ENCODE results near the gene SNX3.

Gene SNX3

DNA sequence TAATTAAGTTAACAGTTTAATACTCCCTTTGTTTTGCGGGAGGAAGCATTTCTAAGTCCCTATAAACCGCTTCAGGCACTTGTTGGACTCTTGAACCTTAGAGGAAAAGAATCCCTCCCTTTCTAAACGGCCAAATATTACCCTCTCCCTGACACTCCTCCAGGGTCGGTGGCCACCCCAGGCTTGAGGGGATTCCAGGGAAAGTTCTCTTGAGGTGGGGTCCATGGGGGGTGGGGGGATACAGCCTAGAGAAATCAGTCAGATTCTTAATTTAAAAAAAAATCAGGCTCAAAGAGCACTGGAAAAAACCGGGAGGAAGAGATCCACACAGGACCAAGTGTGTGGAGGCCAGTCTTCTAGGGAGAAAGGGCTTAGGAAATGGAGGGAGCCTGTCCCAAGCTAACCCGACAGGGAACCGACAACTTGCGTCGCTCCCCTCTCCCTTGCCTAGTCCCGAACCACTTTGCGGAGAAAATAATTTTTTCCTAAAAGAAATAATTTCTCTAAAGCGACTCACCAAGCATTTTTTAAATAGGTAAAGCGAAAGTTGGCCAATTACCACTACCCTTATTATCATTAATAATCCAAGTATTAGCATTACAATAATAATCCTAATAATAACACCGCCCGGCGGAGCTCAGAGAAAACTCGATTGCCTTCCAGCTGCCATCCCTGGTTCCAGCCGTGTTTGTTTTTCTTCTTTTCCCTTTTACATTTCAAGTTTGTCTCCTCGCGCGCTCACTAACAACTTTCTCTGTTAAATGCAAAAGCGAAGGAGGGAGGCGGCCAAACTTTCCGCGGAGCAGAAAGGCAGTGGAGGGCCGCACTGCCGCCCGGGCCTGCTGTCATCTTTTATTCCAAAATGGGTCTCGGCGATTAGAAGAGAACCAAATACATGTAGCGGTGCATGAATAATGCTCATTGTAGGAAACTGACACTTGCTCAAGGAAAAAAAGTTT is 90.2 kb downstream of the SNX3 start:
- DNase-seq (ENCODE audit: low read depth), result no peak

DNA sequence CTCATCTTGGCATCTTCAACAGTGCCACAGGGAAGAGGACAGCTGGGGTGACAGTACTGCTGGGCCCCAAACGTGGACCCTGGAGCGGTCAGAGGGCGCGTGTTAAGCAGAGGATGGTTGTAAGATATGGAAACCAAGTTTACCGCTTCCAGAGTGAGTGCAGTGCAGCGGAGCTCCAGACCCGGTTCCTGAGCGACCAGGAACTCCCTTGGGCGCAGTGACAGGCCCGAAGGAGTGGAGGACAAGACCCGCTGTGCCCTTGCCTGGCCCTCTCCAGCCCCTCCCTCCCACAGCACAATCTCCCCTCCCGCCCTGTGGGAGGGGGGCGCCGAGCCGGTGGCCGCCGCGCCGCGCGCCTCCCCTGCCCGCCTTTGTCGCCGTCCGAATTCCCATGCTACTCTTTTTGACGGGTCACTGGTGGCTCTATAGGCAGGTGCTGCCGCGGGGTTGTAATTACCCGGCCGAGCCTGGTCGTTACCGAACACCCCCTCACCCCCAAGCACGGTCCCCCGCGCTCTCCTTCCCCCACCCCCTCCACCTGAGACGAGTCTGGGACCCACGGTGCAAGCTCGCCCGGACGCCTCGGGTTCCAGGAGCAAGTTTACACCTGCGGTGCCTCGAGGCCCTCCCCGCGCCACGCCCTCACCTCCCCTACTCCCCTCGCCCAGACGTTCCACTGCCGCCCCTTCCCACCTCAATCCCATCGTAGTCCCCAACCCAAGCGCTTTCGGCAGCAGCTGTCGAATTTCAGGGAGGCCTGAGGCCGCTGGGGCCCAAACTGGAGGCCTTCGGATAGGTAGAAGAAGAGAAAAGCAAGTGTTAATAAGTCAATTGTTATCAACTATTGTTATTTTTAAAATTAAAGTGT is 91.1 kb downstream of the SNX3 start:
- no peak for DNase-seq (ENCODE audit: low read depth)

DNA sequence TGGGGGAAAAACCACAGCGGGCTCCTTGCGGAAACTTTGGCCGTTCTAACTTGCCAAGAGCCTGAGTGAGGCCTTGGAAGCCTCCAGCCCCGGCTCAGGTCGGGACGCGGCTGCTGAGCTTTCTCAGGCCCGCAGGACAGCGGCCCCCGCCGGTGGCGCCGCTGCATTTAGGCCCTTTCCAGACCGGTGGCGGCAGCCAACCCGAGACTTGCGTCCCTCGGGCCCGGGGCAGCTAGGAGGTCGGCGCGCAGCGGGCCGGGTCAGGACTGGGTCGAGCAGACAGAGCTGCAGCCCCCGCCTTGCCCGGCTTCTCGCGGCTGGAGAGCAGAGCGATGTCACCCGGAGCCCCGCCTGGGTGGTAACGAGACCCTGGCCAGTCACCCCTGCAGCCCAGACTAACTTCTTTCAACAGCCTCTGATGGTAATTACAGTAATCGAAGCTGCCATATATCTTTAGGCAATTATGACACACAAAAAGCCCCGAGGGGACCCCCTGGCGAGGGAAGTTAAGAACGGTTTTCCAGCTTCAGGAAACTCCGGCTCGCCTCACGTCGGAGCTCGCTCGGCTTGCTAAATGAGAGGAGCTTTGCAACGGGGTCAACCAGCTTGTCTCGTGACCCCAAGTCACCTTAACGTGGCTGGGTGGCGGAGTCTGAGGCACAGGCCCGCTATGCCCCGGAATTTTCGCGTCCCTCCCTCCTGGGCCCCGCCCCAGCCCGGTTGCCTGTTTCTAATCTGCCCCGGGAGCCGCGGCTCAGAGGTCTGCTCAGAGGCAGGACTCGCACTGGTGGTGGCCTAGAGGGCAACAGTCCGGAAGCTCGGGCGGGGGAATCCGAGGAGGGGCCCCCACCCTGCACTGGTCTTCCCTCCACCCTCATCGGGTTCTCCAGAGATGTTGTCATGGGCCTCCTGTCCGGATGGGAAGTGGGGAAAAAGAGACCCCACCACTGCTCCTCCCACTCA is 92.1 kb downstream of the SNX3 start:
- no peak for DNase-seq (ENCODE audit: low read depth)

DNA sequence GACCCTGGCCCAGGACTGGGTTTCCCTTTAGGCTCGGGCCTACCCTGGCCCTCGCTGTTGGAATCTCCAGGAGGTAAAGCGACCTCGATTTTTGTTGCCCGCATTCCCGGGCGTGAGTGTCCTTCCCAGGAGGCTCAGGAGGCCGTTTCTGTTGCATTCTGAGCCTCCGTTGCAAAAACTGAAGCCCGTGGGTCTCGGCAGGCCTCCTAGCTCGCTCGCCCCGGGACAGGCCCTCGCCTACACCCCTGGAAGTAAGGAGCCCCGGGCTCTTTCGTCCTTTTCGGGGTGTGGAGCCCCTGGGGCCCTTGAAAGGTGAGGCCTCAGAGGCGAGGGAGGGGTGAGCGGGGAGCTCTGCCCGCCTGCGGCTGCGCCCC is 92.8 kb downstream of the SNX3 start:
- no peak for DNase-seq (ENCODE audit: low read depth)

DNA sequence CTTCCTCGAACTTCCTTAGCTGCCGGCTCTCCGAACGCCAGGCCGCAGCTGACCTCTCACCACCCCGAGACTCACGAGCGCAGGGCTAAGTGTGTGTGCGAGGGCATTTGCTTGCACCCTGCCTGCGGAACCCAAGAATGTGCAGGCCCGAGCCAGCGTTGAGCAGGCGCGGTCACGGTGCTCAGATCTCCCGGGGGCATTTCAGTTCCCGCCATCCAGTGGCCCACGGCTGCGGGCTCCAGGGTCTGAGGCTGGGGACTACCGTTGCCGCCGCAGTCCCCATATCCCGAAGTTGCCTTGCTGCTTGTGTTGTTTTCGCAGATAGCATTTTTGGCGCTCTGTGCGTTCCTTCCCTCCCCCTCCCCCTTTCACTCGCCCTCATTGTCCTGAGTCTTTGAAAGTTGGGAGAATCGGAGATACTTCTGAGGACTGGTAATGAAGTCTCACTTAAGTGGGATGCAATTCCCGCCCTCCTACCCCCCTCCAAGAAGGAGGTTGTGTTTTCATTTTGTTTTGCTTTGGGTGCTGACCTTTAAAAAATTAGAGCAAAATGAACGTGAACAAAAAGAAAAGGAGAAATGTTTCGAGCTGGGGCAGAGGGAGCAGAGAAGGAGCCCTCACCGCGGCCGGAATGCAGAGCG is 93.3 kb downstream of the SNX3 start:
- no peak for DNase-seq (ENCODE audit: low read depth)

DNA sequence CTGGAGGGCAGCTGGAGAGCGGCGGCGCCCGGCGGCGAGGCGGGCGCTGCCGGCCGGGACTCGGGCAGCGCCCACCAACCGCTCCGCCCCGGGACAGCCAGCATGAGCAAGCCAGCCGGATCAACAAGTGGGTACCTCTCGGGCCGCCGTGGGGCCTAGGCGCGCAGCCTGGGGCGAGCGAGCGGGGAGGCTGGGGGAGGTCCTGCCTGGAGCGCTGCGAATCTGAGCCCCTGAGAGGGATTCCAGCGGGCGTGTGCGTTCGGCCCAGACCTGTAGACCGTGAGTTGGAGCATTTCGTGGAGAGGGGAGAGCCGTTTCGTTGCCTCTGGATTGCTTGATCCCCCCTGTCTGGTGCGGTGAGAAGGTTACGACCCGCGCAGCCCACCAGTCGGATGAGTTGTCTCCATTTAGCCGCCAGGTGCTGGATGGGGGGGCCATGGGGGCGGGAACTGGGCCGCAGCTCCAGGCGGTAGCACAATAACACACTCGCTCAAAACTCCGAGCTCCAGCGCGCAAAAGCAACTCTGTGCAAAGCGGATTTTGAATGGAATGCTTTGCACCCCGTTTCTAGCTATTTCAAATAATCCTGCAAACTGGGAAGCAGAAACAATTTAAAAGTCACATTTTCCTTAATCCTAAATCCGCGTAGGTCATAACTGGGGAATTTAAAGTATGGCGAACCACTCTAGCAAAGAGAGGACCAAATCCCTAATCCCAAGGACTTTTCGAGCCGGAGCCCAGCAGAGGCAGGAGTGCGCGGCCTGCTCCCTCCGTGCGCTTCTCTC is 94.0 kb downstream of the SNX3 start:
- no peak for DNase-seq (ENCODE audit: low read depth)

DNA sequence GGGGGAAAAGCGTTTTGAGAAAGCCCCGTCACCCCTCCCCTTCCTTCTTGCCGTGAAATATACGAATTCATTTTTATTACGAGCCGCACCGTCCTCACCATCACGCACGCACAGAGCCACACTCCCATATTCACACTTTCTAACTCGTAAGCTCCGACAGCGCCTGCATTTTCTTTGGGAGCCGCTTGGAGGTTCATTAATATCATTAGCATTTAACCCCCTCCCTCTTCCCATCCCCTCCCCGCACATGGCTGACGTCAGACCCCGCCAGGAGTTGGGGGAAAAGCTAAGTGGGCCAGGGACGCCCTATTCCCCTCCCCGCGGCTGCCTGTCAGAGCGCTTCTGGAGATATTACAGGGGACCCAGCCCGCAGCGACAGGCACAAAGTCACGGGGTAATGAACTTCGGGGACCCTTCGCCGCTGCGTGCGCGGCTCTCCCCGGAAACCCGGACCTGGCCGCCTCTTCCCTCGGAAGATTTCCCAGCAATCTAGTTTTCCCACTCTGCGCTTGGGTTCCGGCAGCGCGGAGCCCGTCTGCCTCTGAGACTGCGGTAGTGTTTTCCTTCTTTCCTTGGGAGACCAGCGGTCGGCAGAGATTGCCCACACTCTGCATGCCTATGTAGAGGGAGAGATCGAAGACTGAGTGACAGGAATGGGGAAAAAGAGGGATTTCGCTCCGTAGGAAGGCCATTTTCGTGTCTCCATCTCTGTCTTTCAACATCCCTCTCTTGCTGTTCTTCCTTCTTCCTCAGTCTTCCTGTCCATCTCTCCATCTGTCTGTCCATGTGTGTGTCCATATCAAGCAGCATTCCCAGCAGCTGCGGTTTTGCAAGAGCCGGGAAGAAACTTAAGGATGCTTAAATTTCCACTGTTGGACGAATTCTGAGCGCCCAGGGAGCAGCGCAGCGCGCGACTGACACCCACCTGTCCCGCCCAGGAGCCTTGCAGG is 94.9 kb downstream of the SNX3 start, which contains the start of gene NR2E1:
Gene NR2E1, plus strand, starts transcription at position 309 of the 950 bp plus-strand sequence. CDS start 744 bp downstream, outside the sequence.
- no peak for DNase-seq (ENCODE audit: low read depth)

DNA sequence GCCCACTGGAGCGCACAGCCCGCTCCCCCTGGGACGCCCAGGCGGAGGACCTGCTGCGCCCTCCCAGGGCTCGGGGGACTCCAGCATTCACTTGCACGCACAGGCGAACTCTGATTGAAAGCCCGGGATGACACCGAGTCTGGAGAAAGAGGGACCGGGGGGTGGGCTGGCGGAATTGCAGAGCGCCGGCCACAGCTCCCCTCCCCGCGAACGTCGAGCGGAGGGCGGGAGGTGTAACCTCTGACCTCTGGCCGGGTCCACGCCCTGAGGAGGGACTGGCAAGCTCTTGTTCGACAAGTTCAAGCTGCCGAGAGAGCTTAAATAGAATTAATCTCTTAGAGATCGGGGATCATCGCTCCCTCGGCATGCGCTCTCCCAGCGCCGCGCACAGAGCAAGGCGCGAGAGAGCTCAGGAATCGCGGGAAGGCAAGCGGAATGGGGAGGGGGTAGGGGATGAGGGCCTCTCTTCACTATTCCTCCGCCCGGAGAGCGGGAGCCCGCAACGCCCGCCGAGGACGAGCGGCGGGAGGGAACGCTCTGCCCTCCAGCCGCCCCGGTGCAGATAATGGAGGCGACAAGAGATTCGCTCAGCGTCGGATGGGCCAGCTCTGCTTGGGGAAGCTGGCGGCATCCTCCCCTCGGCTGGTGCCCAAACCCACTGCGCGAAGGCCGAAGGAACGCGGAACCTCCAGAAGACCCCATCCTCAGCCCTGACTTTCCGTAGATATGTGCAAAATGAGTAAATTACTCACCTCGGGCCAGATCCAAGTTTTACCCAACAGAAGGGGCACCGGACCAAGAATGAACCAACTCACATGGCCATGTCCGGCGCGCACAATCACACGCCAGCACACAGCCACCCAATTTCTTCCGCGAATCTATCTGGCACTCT is 95.8 kb downstream of the SNX3 start:
- DNase-seq (ENCODE audit: low read depth), result no peak

DNA sequence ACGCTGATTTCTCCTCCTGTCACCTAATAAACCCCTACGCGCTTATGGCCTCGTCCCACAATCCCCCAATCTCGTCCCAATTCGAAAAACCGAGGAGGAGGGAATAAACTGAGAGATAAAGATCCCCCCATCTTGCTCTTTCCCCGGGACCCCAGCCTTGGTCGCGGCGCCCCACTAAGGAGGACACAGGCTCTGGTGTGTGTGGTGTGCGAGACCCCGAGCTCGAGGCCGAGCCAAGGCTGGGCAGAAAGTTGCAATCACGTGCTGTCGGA is 96.4 kb downstream of the SNX3 start:
- DNase-seq (ENCODE audit: low read depth), result no peak

DNA sequence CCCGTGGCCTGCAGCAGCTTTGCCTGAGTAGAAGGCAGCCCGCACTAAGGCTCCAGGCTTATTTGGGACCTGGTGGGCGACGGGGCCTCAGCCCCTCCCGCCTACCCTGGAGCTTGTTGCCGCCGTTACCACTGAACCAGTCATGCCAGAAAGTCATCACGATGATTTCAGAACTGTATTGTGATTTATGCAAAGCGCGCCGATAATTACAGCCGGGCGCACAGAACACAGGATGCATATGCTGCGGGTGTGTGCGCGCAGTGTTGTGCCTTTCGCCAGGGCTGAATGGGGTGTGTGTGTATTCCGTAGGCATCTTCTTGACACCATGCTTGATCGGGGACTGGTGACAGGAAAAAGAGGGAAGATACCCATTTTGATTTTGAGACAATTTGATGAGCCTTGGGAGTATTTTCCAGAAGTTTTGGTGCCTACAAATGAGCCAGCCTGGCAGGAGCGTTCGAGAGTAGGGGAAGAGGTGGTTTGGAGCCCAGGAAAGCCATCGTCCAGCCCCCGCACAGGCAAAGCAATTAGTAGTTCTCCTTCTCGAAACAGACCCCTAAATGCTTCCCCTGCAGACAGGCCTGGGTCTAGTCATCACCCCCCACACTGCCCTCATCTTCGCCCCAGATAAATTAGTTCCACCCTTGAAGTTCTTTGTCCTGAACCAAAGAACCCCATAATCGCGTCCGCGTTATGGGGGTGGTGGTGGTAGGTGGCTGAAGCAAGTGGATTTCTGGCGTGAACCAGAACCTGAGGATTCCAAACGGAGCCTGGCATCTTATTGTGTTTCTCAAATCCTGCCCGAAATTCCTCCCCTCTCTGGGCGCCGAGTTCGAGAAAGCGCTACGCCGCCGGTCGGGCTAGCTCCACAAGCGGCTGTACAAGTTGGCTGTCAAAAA is 96.9 kb downstream of the SNX3 start:
- no peak for DNase-seq (ENCODE audit: low read depth)

DNA sequence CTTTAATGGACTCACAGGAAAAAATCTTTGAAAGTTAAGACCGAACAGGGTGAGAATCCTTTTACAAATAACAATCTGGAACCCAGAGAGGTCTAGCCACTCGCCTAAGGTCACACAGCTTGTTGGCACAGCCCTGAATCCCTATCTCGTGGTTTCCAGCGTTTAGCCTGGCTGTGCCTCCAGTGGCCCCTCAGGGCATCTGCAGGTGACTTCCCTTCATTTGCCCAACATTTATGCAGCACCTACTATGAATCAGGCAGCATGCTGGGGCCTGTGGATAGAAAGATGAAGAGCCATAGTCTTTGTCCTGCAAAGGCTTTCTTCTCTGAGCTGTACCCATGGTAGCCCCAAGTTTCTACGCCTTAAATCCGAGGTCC is 97.6 kb downstream of the SNX3 start:
- no peak for DNase-seq (ENCODE audit: low read depth)

DNA sequence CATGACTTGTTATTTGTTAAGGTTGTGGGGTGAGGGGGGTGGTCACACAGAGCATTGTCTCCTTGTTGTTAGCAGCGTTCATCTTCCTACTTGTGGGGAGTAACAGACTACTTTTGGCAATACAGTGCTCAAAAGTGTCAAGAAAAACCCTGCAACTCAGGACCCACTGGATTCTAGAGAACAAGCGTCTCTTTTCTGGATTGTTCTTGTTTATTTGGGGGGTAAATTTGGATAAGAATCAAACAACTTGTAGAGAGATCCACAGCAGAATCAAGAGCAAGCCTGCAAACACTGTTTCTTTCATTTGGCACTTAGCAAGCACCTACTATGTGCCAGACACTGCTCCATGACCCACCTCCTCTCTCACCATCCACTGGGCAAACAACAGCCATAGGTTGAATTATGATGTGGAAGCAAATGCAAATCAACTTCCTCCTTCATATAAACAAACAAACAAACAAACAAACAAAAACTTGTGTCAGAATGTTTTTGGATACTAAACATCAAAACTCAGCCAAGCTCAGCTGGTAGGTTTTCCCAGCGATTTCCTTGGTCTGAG is 99.0 kb downstream of the SNX3 start:
- DNase-seq (ENCODE audit: low read depth), result no peak
